K562 (cell line): ENCODE measurements around the gene KIF9. TPM values are rescaled to one million over a fixed set of nuclear protein-coding genes. Genes with fewer than 3 reads are reported as not detected.

Source experiments
- ATF7 ChIP-seq: fragments of 450-650 bp; IDR thresholded peaks from 2 replicates; pipeline ENCODE4 v1.7.1; 2014; ENCODE audit warnings: mild to moderate bottlenecking, moderate library complexity
- DMBX1 ChIP-seq: fragments of 250-450 bp; sonication (Bioruptor Pico); IDR thresholded peaks from 2 replicates; pipeline ENCODE4 v1.8.0; 2022; ENCODE audit warnings: inconsistent platforms, mild to moderate bottlenecking, moderate library complexity, borderline replicate concordance
- FUS ChIP-seq: fragments of 200-400 bp; formaldehyde crosslinking; optimal IDR thresholded peaks from 2 replicates; pipeline ENCODE3; 2017; ENCODE audit warnings: low read depth, low read length
- HDAC1 ChIP-seq, 2 experiments: fragments of 450-650 bp; IDR thresholded peaks; 2 replicates each; pipeline ENCODE4 v1.6.1; 2016 to 2017; ENCODE audit warnings: inconsistent platforms in 1 of 2, mild to moderate bottlenecking in 1 of 2, moderate library complexity in 1 of 2
- JUNB ChIP-seq: fragments of 450-650 bp; formaldehyde crosslinking; conservative IDR thresholded peaks from 2 replicates; pipeline ENCODE4 v1.4.0; 2020; ENCODE audit warnings: mild to moderate bottlenecking
- JUND ChIP-seq, 2 experiments: IDR thresholded peaks; 2 replicates in 1 of 2; 3 replicates in 1 of 2; pipeline ENCODE4 v1.6.1; 2011; ENCODE audit warnings: borderline replicate concordance in 2 of 2, low read depth in 2 of 2, low read length in 2 of 2, improper control_type of control experiment in 1 of 2, missing biosample characterization in 1 of 2, missing genetic modification characterization in 1 of 2, missing genetic modification reagents in 1 of 2
- NCOR1 ChIP-seq: fragments of 450-650 bp; IDR thresholded peaks from 2 replicates; pipeline ENCODE4 v1.6.1; 2016; ENCODE audit warnings: mild to moderate bottlenecking, moderate library complexity
- REST ChIP-seq, 2 experiments: fragments of 450-650 bp; formaldehyde crosslinking in 1 of 2; IDR thresholded peaks; 2 replicates each; pipeline versions ENCODE4 v1.4.0 to v1.6.1; 2014 to 2020; ENCODE audit warnings: mild to moderate bottlenecking in 2 of 2, borderline replicate concordance in 1 of 2, low read depth in 1 of 2
- SMARCE1 ChIP-seq: fragments of 450-650 bp; IDR thresholded peaks from 2 replicates; pipeline ENCODE4 v1.7.1; 2016; ENCODE audit warnings: mild to moderate bottlenecking
- USF1 ChIP-seq: sonication (generic); formaldehyde crosslinking; IDR thresholded peaks from 2 replicates; pipeline ENCODE4 v1.9.0; 2022; ENCODE audit warnings: mild to moderate bottlenecking, missing genetic modification reagents
- ZNF197 ChIP-seq: fragments of 200-800 bp; sonication (Bioruptor generic); IDR thresholded peaks from 2 replicates; pipeline ENCODE4 v1.6.1; 2016; ENCODE audit warnings: low read depth, missing genetic modification characterization, missing compliant biosample characterization
- ZNF644 ChIP-seq: fragments of 200-800 bp; sonication (Bioruptor generic); IDR thresholded peaks from 2 replicates; pipeline ENCODE4 v1.6.1; 2016; ENCODE audit warnings: low read depth, missing genetic modification characterization, missing compliant biosample characterization
- ZNF766 ChIP-seq: fragments of 200-800 bp; sonication (Bioruptor generic); conservative IDR thresholded peaks from 2 replicates; pipeline ENCODE4 v1.6.1; 2016; ENCODE audit warnings: missing genetic modification characterization, missing compliant biosample characterization
- ZNF780A ChIP-seq: fragments of 250-450 bp; sonication (Bioruptor Pico); IDR thresholded peaks from 2 replicates; pipeline ENCODE4 v1.5.0; 2021; ENCODE audit warnings: mild to moderate bottlenecking
- polyA plus RNA-seq, 8 experiments: library from polyadenylated mRNA; depleted of rRNA in 4 of 8; stranded (reverse) in 5 of 8; unstranded in 3 of 8; fragments of >200 nt; fragmentation: Nextera tagmentation in 2 of 8; fragmentation: Illumina TruSeq in 1 of 8; extraction: Ambion mirVana in 2 of 8; extraction: Trizol in 1 of 8; gene quantifications; 2 replicates each; pipeline versions ENCODE4 v1.2.1 to v1.2.3, GENCODE V29; 2011 to 2014; ENCODE audit warnings: inconsistent platforms in 1 of 8, missing spikeins in 1 of 8
- total RNA-seq, 7 experiments: library from RNA; depleted of rRNA in 6 of 7; stranded (reverse); fragments of >200 nt in 6 of 7; fragmentation: Illumina TruSeq in 2 of 7; extraction: Trizol in 2 of 7; gene quantifications; 2 replicates each; pipeline versions ENCODE4 v1.2.1 to v1.2.3, GENCODE V29; 2011 to 2021; ENCODE audit warnings: low replicate concordance in 1 of 7

KIF9 gene
- total and polyA plus RNA-seq, 9 of the 15 experiments (the other 6 are each of a cell fraction or from before 2014, with no cell fraction given), result 16.9 to 56.9 (median 25.0) TPM

DNA sequence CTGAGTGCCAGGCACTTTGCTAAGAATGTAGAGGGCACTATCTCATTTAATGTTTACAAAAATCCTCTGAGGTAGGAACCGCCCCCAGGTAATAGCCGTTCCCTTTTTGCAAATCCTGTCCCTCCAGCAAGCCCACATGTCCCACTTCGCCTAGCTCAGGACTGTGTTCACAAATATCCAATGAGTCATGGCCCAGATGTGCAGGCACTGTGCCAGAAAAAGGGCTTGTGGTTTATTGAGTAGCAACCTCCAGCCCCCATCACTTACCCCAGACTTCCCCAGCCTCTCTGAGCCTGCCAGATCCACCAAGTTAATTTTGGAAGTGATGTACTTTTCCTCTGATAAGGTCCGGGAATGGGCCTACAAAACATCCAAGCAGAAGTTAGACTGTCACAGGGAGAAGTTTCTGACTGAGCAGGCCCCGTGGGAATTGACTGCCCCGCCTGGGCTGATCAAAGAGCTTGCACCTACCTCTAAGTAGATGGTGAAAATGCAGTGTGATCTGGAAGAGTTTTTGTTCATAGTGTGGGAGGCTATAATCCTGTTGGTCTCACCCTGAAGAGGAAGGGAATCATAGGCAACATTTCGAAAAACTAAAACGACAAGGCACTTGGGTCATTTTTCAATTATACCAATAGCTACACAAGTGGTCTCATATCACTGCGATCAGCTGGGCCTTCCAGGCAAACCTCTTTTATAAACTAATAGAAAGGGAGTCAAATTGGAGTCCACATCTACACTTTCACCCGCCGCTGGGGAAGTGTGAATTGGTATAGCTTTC is 15.7 kb downstream of the KIF9 start (continued):
- TF ChIP-seq ZNF197 (peak; percentile 66; the same call in 1 of the 2 replicates), JUND (IDR thresholded peaks at IDR 0.05; ENCODE audit: borderline replicate concordance, low read depth, low read length) (peak; percentile 99), JUND (tag; IDR thresholded peaks at IDR 0.05; ENCODE audit: borderline replicate concordance, low read depth, low read length) (peak; percentile 98; the same call in 2 of the 3 replicates), ZNF644 (tag) (0 out of 2 replicates have a peak, but pooled peaks have one; percentile 40), FUS (no peak), SMARCE1 (peak; percentile 95), ATF7 (peak; percentile 87), ZNF766 (peak; percentile 99), REST (IDR thresholded peaks at IDR 0.05; ENCODE audit: borderline replicate concordance) (peak; percentile 19; the same call in 1 of the 2 replicates), REST (CRISPR knock-in tag; IDR thresholded peaks at IDR 0.05; ENCODE audit: low read depth) (no peak), ZNF780A (CRISPR knock-in tag) (no peak), USF1 (CRISPR knock-in tag) (peak; percentile 54), HDAC1 (IDR thresholded peaks at IDR 0.05) (peak in 1 of 2 experiments; percentile 72; a peak in 2 of 4 replicates), DMBX1 (no peak), JUNB (CRISPR knock-in tag) (no peak), NCOR1 (0 out of 2 replicates have a peak, but pooled peaks have one; percentile 67)
